ENCODE data around the gene SAG. TPM values are rescaled to one million over a fixed set of nuclear protein-coding genes. Genes with fewer than 3 reads are reported as not detected.

Gene SAG
- total RNA-seq, 1 donor from 2014 or later: not detected

DNA sequence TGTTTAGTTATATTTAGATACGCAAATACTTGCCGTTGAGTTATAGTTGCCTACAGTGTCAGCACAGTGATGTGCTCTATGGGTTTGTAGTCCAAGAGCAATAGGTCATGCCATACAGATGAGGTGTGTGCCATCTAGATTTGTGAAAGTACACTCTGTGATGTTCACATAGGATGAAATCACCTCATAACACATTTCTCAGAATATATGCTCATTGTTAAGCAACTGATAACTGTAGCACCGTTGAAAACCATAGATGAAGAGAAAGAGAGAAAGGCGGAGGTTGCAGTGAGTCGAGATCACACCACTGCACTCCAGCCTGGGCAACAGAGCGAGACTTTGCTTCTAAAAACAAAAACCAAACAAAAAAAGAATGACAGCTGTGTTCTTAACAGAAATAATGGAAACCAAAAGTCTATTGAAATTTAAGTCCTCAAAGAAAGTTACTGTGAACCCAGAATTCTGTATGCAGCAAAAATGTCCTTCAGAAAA is 56.2 kb downstream of the SAG start:
- H3K27me3 ChIP-seq (ENCODE audit: control insufficient read depth, insufficient read depth, low read length): no peaks in the 10 kb centered on the region
- no peak for DNase-seq (ENCODE audit: low read depth)
- H3K36me3 ChIP-seq (ENCODE audit: control insufficient read depth, insufficient read depth, low read length): peaks cover 2% of the 10 kb centered on the region
- no peak overlapping the region for H3K4me3 ChIP-seq (ENCODE audit: low read depth, low read length)
- TF ChIP-seq, protein P1, sequence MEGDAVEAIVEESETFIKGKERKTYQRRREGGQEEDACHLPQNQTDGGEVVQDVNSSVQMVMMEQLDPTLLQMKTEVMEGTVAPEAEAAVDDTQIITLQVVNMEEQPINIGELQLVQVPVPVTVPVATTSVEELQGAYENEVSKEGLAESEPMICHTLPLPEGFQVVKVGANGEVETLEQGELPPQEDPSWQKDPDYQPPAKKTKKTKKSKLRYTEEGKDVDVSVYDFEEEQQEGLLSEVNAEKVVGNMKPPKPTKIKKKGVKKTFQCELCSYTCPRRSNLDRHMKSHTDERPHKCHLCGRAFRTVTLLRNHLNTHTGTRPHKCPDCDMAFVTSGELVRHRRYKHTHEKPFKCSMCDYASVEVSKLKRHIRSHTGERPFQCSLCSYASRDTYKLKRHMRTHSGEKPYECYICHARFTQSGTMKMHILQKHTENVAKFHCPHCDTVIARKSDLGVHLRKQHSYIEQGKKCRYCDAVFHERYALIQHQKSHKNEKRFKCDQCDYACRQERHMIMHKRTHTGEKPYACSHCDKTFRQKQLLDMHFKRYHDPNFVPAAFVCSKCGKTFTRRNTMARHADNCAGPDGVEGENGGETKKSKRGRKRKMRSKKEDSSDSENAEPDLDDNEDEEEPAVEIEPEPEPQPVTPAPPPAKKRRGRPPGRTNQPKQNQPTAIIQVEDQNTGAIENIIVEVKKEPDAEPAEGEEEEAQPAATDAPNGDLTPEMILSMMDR (IDR thresholded peaks at IDR 0.05; ENCODE audit: insufficient read depth, low read length, poor library complexity, severe bottlenecking): no peak

DNA sequence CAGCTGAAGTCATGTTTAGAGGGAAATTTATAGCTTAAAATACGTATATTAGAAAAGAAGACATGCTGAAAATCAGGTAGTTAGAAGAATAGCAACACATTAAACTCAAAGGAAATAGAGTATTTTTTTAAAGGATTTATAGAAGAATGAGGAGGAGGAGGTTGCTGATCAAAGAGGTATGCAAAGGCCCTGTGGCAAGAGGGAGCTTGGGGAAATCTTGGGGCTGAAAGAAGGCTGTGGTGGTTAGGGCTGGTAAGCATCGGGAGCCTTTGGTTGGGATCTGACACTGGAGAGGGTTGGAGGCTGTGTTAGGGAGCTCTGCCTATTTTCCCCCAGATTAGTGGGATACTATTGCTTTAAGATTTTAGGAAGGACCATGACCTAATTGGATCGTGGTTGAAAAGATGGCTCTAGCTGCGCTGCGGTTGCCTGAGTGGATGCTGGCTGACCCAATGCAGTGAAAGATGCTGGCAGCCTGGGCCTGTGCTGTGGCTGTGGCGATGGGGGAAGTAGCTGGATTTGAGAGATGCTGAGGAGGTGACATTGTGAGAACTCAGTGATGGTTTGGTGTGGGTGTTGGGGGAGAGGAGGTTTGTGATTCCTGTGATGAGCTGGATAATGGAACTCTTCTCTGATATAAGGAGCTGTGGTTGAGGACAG is 58.4 kb downstream of the SAG start:
- H3K36me3 ChIP-seq (ENCODE audit: control insufficient read depth, insufficient read depth, low read length): peaks cover 1% of the 10 kb centered on the region
- DNase-seq (ENCODE audit: low read depth): no peak
- H3K27me3 ChIP-seq (ENCODE audit: control insufficient read depth, insufficient read depth, low read length): no peaks in the 10 kb centered on the region
- TF ChIP-seq, protein P1 (IDR thresholded peaks at IDR 0.05; ENCODE audit: insufficient read depth, low read length, poor library complexity, severe bottlenecking): no peak
- H3K4me3 ChIP-seq (ENCODE audit: low read depth, low read length): no peak overlapping the region

DNA sequence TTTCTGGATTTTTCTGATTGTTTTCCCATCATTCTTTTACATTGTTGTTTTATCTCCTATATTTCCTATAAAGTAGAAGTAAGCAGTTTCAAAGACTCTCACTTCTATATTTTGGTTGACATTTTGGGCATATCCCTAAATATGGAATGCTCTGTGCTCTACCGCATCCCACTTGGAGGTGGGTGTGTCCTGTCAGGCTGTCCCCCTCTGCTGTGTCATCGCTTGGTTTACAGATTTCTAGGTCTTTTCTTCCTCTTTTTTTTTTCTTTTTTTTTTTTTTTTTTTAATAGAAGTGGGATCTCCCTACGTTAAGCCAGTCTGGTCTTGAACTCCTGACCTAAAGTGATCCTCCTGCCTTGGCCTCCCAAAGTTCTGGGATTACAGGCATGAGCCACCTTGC is 60.0 kb downstream of the SAG start:
- no peaks in the 10 kb centered on the region for H3K36me3 ChIP-seq (ENCODE audit: control insufficient read depth, insufficient read depth, low read length)
- no peak for DNase-seq (ENCODE audit: low read depth)
- TF ChIP-seq, protein P1 (IDR thresholded peaks at IDR 0.05; ENCODE audit: insufficient read depth, low read length, poor library complexity, severe bottlenecking): no peak
- no peak overlapping the region for H3K4me3 ChIP-seq (ENCODE audit: low read depth, low read length)
- no peaks in the 10 kb centered on the region for H3K27me3 ChIP-seq (ENCODE audit: control insufficient read depth, insufficient read depth, low read length)

DNA sequence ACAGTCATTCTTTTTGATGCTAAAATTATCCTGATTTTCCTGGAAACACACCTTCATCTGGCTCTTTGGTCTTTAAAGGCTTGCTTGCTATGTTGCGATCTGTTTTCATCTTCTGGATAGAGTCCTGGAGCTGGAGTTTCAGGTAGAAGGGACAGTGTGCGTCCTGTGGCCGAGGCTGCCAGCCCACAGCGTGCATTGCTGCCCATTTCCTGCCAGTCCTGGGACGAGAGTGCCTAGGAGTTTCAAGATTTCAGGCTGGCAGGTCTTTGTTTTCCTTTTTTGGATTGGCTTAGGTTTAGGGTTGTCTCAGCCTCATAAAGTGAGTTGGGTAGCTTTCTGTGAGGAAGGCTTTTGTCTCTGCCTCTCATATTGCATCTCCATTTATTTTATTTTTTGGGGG is 61.1 kb downstream of the SAG start:
- no peak overlapping the region for H3K4me3 ChIP-seq (ENCODE audit: low read depth, low read length)
- H3K36me3 ChIP-seq (ENCODE audit: control insufficient read depth, insufficient read depth, low read length): no peaks in the 10 kb centered on the region
- TF ChIP-seq, protein P1 (IDR thresholded peaks at IDR 0.05; ENCODE audit: insufficient read depth, low read length, poor library complexity, severe bottlenecking): no peak
- no peaks in the 10 kb centered on the region for H3K27me3 ChIP-seq (ENCODE audit: control insufficient read depth, insufficient read depth, low read length)
- DNase-seq (ENCODE audit: low read depth): no peak

DNA sequence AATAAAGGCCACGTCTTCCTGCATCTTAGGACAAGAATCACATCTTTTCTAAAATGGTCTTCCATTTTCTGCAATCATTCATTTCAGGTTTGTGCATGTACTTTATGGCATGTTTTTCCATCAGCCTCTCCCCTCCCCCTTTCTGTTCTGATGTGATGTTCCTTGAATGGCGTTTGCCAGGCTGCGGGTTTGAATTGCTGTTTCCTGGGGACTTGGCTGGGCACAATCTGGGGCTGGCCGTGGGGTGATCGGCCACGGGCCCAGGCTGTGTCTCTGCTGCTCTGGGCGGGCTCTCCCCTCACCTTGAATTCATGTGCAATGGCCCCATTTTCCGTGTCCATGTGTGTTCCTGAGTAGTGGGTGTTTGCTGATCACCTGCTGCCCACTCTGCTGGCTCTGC is 61.8 kb downstream of the SAG start:
- DNase-seq (ENCODE audit: low read depth): no peak
- Histone ChIP-seq H3K36me3 (ENCODE audit: control insufficient read depth, insufficient read depth, low read length) (no peaks in the 10 kb centered on the region), H3K4me3 (ENCODE audit: low read depth, low read length) (no peak overlapping the region), H3K27me3 (ENCODE audit: control insufficient read depth, insufficient read depth, low read length) (no peaks in the 10 kb centered on the region)
- TF ChIP-seq, protein P1 (IDR thresholded peaks at IDR 0.05; ENCODE audit: insufficient read depth, low read length, poor library complexity, severe bottlenecking): no peak

Data from kidney epithelial cell (primary cell).